ENCODE data around the gene ADORA2A. TPM values are rescaled to one million over a fixed set of nuclear protein-coding genes. Genes with fewer than 3 reads are reported as not detected.
A peak's percentile ranks its signal among the peaks of the same experiment; 100 is the strongest.

Gene ADORA2A
- total RNA-seq, 4 donors from 2014 or later, result 3.0 to 6.2 (median 3.0) TPM; not detected in 1

- intact Hi-C loops (cut with DNase I; ENCODE audit: low total_unique reads), result loop anchor here (10.0 kb wide), 1 partner anchor 84 kb away; no protein-coding TSS in a partner anchor
- no peak for DNase-seq
These were observed 7.1 kb upstream of the ADORA2A start for GRCh38 chr22:24420072-24420976.

GRCh38 chr22:24420977-24421343 lies 6.4 kb upstream of the ADORA2A start:
- in situ Hi-C loops (cut with MboI; ENCODE audit: low pct_ligation_motif_present in 1 of 4, low pct_unique_long_range_greater_than_20kb in 1 of 4, low sequenced_read_pairs in 3 of 4) (loop anchor here in 1 of 4 donors (10.0 kb wide), 1 partner anchor 104 kb away; no protein-coding TSS in a partner anchor), intact Hi-C loops (cut with DNase I; ENCODE audit: low total_unique reads) (loop anchor here (10.0 kb wide), 1 partner anchor 84 kb away; no protein-coding TSS in a partner anchor)
- H3K4me3 ChIP-seq, result no peak overlapping the region
- WGBS, 2 donors (ENCODE audit: low coverage in 1 of 2), result 70% methylated on average over 11 of the region's 11 CpGs; no CpG with 5 or more reads in 1 of the 2 donors
- TF ChIP-seq POLR2A (IDR thresholded peaks at IDR 0.05) (no peak), CTCF (IDR thresholded peaks at IDR 0.05) (no peak), EP300 (IDR thresholded peaks at IDR 0.05; ENCODE audit: low read depth) (no peak), POLR2AphosphoS5 (IDR thresholded peaks at IDR 0.05) (no peak)
- H3K9me3 ChIP-seq, result no peaks in the 10 kb centered on the region
- H3K4me1 ChIP-seq, result peaks cover 0 to 13% (median 11%) of the 10 kb centered on the region in 4 donors
- peaks cover 0 to 6% (median 0%) of the 10 kb centered on the region in 4 donors for H3K36me3 ChIP-seq
- DNase-seq, result no peak
- H3K27ac ChIP-seq, result no peak overlapping the region
- peaks cover 25% of the 10 kb centered on the region for H3K27me3 ChIP-seq

More at GRCh38 chr22:24420072-24420976, 7.1 kb upstream of the ADORA2A start:
- TF ChIP-seq EP300 (IDR thresholded peaks at IDR 0.05; ENCODE audit: low read depth) (no peak), CTCF (IDR thresholded peaks at IDR 0.05) (no peak), POLR2AphosphoS5 (IDR thresholded peaks at IDR 0.05) (peak in 2 of 3 donors; percentile 9 to 13)
- in situ Hi-C loops (cut with MboI; ENCODE audit: low pct_ligation_motif_present in 1 of 4, low pct_unique_long_range_greater_than_20kb in 1 of 4, low sequenced_read_pairs in 3 of 4), result loop anchor here in 1 of 4 donors (10.0 kb wide), 1 partner anchor 104 kb away; no protein-coding TSS in a partner anchor
- Histone ChIP-seq H3K36me3 (peaks cover 0 to 13% (median 0%) of the 10 kb centered on the region in 4 donors), H3K27ac (no peak overlapping the region), H3K9me3 (no peaks in the 10 kb centered on the region), H3K4me1 (peaks cover 0 to 13% (median 11%) of the 10 kb centered on the region in 4 donors), H3K4me3 (no peak overlapping the region), H3K27me3 (peaks cover 23% of the 10 kb centered on the region)
- 46% methylated on average over 13 of the region's 18 CpGs; no CpG with 5 or more reads in 1 of the 2 donors for WGBS, 2 donors (ENCODE audit: low coverage in 1 of 2)

- in situ Hi-C loops (cut with MboI; ENCODE audit: low pct_ligation_motif_present in 1 of 4, low pct_unique_long_range_greater_than_20kb in 1 of 4, low sequenced_read_pairs in 3 of 4), result loop anchor here in 1 of 4 donors (10.0 kb wide), 1 partner anchor 103 kb away; no protein-coding TSS in a partner anchor
- TF ChIP-seq CTCF (IDR thresholded peaks at IDR 0.05) (peak in 2 of 5 experiments; percentile 11 to 16), EP300 (IDR thresholded peaks at IDR 0.05; ENCODE audit: low read depth) (no peak)
- no peak overlapping the region for H3K27ac ChIP-seq
- peaks cover 0 to 4% (median 0%) of the 10 kb centered on the region in 4 donors for H3K36me3 ChIP-seq
- DNase-seq, result no peak
- H3K4me3 ChIP-seq, result no peak overlapping the region
- intact Hi-C loops (cut with DNase I; ENCODE audit: low total_unique reads), result loop anchor here (10.0 kb wide), 1 partner anchor 83 kb away; no protein-coding TSS in a partner anchor
- 40% methylated on average over 6 of the region's 9 CpGs; no CpG with 5 or more reads in 1 of the 2 donors for WGBS, 2 donors (ENCODE audit: low coverage in 1 of 2)
- H3K27me3 ChIP-seq, result peaks cover 25% of the 10 kb centered on the region
- peaks cover 0 to 13% (median 11%) of the 10 kb centered on the region in 4 donors for H3K4me1 ChIP-seq
- no peaks in the 10 kb centered on the region for H3K9me3 ChIP-seq
These were observed 5.9 kb upstream of the ADORA2A start for GRCh38 chr22:24421428-24421931.
